HL-60 (cell line): ENCODE data around the gene ST7.

ENCODE experiments used
- DNase-seq, 2 experiments: peaks; one replicate each; pipeline ENCODE4 v3.0.0-alpha.2; 2010 to 2020; ENCODE audit warnings: low read depth in 1 of 2, low spot score in 1 of 2
- H3K27ac ChIP-seq: fragments of 250-450 bp; sonication (Bioruptor Pico); replicated peaks from 2 replicates; pipeline ENCODE4 v1.5.1; 2020; ENCODE audit warnings: mild to moderate bottlenecking, moderate library complexity
- H3K27me3 ChIP-seq: fragments of 250-450 bp; sonication (Bioruptor Pico); 2 replicates; pipeline ENCODE4 v1.5.1; 2021; ENCODE audit warnings: mild to moderate bottlenecking, moderate library complexity; ENCODE audit not compliant: insufficient read depth, poor library complexity, severe bottlenecking
- H3K4me3 ChIP-seq: replicated peaks from 2 replicates; pipeline ENCODE4 v1.5.1; 2011; ENCODE audit warnings: mild to moderate bottlenecking, control low read depth, low read length; ENCODE audit not compliant: insufficient read depth
- CTCF ChIP-seq: IDR thresholded peaks from one replicate; pipeline ENCODE4 v1.5.1; 2011; ENCODE audit warnings: low read length, control low read depth, inconsistent platforms; ENCODE audit not compliant: insufficient read depth
- GABPA ChIP-seq: IDR thresholded peaks from 2 replicates; pipeline ENCODE4 v1.6.1; 2012; ENCODE audit warnings: low read depth
- POLR2AphosphoS5 ChIP-seq: IDR thresholded peaks from 2 replicates; pipeline ENCODE4 v1.6.1; 2012; ENCODE audit warnings: low read depth
- REST ChIP-seq: IDR thresholded peaks from 2 replicates; pipeline ENCODE4 v1.6.1; 2012; ENCODE audit warnings: low read depth; ENCODE audit not compliant: insufficient replicate concordance
- SPI1 ChIP-seq: IDR thresholded peaks from 2 replicates; pipeline ENCODE4 v1.6.1; 2012; ENCODE audit warnings: low read depth, mild to moderate bottlenecking, borderline replicate concordance

The ST7 gene

GRCh38 chr7:117036836-117037235 is 83.5 kb downstream of the ST7 start:
- TF ChIP-seq POLR2AphosphoS5 (no peak), SPI1 (no peak), GABPA (no peak), CTCF (no peak), REST (no peak)
- no peak for DNase-seq
- Histone ChIP-seq H3K27me3 (no peaks in the 10 kb centered on the region), H3K4me3 (no peak overlapping the region), H3K27ac (no peak overlapping the region)

GRCh38 chr7:117038408-117038807 is 85.1 kb downstream of the ST7 start:
- H3K27me3 ChIP-seq = no peaks in the 10 kb centered on the region
- no peak for DNase-seq

DNA sequence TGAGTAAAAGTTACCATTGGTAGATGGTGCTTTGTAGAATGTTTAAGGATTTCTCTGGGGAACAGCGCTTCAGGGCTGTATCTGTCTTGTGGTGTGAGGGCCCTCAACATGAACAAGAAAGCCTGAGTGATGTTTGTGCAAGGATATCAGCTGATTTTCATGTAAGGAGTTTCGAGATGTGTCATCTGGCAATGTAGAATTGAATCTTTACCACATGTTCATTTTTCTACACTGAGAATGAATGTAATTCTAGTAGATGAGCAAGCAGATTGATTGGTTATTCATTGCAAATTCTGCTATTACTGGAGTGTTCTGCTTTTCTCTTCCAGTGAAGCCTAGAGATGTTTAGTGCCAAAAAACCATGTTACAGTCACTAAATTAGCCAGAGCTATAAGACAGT is 87.7 kb downstream of the ST7 start:
- TF ChIP-seq POLR2AphosphoS5 (no peak), CTCF (no peak), GABPA (no peak), REST (no peak), SPI1 (no peak)
- Histone ChIP-seq H3K4me3 (no peak overlapping the region), H3K27me3 (no peaks in the 10 kb centered on the region), H3K27ac (no peak overlapping the region)
- no peak for DNase-seq

More at GRCh38 chr7:117038408-117038807, 85.1 kb downstream of the ST7 start:
- Histone ChIP-seq H3K4me3 (no peak overlapping the region), H3K27ac (no peak overlapping the region)
- TF ChIP-seq POLR2AphosphoS5 (no peak), REST (no peak), SPI1 (no peak), GABPA (no peak), CTCF (no peak)
